ENCODE results near the gene GRB7. TPM values are rescaled to one million over a fixed set of nuclear protein-coding genes. Genes with fewer than 3 reads are reported as not detected.
A peak's percentile ranks its signal among the peaks of the same experiment; 100 is the strongest.

The GRB7 gene
- total and polyA plus RNA-seq, 10 of the 15 experiments (the other 5 are each of a cell fraction or from before 2014, with no cell fraction given): 0.05 to 0.34 (median 0.19) TPM; not detected in 4

DNA sequence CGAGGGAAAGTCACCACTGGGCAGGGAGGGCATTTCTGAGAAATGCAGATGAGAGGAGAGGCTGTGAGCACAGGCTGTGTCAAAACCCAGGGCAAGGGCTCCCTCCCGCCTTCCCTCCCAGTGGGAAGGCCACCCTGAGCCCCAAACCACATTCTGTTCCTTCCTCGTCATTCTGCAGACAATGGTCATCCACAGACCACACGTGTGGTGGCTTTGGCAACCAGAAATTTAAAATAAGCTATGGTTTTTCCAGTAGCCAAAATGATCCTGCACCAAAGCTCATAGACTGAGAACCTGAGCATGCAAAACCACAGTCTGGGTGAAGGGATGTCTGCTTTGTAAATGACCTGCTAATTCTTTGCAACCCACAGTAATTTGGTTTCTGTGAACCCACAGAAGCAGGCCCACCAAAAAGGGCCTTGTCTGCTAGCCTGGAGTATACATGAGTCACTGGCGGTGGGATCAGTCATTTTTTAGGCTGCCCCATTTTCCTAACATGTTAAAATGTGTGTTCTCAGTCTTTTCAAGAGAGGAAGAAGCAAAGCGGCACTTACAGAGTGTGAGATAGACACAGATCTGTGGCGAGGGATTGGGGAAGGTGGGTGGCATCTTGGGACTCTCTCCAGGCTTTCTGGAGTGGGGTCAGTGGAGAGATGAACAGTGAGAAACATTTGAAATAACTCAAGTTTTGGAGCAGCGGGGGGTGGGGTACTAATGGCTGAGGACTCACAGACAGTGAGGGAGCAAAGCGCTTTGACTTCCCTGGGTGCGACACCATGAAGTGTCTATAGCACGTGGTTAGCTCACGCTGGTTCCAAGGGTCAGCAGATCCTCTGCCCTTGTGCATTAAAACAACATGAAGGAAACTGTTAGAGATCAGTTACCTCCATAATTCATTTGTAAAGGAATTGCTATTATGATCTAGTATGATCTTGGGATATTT lies 20.5 kb downstream of the GRB7 start (continued):
- TF ChIP-seq, protein P1, sequence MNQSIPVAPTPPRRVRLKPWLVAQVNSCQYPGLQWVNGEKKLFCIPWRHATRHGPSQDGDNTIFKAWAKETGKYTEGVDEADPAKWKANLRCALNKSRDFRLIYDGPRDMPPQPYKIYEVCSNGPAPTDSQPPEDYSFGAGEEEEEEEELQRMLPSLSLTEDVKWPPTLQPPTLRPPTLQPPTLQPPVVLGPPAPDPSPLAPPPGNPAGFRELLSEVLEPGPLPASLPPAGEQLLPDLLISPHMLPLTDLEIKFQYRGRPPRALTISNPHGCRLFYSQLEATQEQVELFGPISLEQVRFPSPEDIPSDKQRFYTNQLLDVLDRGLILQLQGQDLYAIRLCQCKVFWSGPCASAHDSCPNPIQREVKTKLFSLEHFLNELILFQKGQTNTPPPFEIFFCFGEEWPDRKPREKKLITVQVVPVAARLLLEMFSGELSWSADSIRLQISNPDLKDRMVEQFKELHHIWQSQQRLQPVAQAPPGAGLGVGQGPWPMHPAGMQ (IDR thresholded peaks at IDR 0.05; ENCODE audit: borderline replicate concordance): no peak
- TF ChIP-seq IKZF1 (conservative IDR thresholded peaks at IDR 0.05) (peak; percentile 99), PAX5 (IDR thresholded peaks at IDR 0.05; ENCODE audit: borderline replicate concordance, low read depth, low read length) (peak; percentile 79; the same call in 1 of the 2 replicates), JUNB (IDR thresholded peaks at IDR 0.05) (peak; percentile 47), ZBED1 (IDR thresholded peaks at IDR 0.05; ENCODE audit: borderline replicate concordance) (peak; percentile 88; the same call in 1 of the 2 replicates), MEF2B (IDR thresholded peaks at IDR 0.05; ENCODE audit: partially characterized antibody, poor library complexity, severe bottlenecking) (peak; percentile 82), MTA3 (IDR thresholded peaks at IDR 0.05; ENCODE audit: borderline replicate concordance, low read length) (peak; percentile 94), TCF3 (IDR thresholded peaks at IDR 0.05; ENCODE audit: borderline replicate concordance, insufficient read depth, low read depth, low read length) (peak; percentile 9; the same call in 1 of the 2 replicates), EZH2 (IDR thresholded peaks at IDR 0.05; ENCODE audit: borderline replicate concordance, control insufficient read depth, low read depth, low read length) (no peak), SPI1 (IDR thresholded peaks at IDR 0.05; ENCODE audit: borderline replicate concordance, insufficient read depth, low read depth, low read length) (no peak), IKZF2 (IDR thresholded peaks at IDR 0.05) (peak; percentile 96 to 97), MYC (IDR thresholded peaks at IDR 0.05; ENCODE audit: insufficient read depth, insufficient read length, insufficient replicate concordance, low read length, severe bottlenecking) (no peak)
- TF ChIP-seq, protein P2, sequence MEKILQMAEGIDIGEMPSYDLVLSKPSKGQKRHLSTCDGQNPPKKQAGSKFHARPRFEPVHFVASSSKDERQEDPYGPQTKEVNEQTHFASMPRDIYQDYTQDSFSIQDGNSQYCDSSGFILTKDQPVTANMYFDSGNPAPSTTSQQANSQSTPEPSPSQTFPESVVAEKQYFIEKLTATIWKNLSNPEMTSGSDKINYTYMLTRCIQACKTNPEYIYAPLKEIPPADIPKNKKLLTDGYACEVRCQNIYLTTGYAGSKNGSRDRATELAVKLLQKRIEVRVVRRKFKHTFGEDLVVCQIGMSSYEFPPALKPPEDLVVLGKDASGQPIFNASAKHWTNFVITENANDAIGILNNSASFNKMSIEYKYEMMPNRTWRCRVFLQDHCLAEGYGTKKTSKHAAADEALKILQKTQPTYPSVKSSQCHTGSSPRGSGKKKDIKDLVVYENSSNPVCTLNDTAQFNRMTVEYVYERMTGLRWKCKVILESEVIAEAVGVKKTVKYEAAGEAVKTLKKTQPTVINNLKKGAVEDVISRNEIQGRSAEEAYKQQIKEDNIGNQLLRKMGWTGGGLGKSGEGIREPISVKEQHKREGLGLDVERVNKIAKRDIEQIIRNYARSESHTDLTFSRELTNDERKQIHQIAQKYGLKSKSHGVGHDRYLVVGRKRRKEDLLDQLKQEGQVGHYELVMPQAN (conservative IDR thresholded peaks at IDR 0.05): no peak
- TF ChIP-seq, protein P3, sequence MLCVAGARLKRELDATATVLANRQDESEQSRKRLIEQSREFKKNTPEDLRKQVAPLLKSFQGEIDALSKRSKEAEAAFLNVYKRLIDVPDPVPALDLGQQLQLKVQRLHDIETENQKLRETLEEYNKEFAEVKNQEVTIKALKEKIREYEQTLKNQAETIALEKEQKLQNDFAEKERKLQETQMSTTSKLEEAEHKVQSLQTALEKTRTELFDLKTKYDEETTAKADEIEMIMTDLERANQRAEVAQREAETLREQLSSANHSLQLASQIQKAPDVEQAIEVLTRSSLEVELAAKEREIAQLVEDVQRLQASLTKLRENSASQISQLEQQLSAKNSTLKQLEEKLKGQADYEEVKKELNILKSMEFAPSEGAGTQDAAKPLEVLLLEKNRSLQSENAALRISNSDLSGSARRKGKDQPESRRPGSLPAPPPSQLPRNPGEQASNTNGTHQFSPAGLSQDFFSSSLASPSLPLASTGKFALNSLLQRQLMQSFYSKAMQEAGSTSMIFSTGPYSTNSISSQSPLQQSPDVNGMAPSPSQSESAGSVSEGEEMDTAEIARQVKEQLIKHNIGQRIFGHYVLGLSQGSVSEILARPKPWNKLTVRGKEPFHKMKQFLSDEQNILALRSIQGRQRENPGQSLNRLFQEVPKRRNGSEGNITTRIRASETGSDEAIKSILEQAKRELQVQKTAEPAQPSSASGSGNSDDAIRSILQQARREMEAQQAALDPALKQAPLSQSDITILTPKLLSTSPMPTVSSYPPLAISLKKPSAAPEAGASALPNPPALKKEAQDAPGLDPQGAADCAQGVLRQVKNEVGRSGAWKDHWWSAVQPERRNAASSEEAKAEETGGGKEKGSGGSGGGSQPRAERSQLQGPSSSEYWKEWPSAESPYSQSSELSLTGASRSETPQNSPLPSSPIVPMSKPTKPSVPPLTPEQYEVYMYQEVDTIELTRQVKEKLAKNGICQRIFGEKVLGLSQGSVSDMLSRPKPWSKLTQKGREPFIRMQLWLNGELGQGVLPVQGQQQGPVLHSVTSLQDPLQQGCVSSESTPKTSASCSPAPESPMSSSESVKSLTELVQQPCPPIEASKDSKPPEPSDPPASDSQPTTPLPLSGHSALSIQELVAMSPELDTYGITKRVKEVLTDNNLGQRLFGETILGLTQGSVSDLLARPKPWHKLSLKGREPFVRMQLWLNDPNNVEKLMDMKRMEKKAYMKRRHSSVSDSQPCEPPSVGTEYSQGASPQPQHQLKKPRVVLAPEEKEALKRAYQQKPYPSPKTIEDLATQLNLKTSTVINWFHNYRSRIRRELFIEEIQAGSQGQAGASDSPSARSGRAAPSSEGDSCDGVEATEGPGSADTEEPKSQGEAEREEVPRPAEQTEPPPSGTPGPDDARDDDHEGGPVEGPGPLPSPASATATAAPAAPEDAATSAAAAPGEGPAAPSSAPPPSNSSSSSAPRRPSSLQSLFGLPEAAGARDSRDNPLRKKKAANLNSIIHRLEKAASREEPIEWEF (IDR thresholded peaks at IDR 0.05; ENCODE audit: insufficient replicate concordance, low read depth, low read length): peak; percentile 44
- TF ChIP-seq, protein P4, sequence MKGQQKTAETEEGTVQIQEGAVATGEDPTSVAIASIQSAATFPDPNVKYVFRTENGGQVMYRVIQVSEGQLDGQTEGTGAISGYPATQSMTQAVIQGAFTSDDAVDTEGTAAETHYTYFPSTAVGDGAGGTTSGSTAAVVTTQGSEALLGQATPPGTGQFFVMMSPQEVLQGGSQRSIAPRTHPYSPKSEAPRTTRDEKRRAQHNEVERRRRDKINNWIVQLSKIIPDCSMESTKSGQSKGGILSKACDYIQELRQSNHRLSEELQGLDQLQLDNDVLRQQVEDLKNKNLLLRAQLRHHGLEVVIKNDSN (IDR thresholded peaks at IDR 0.05; ENCODE audit: borderline replicate concordance, extremely low read length, insufficient read depth, low read depth, low read length): no peak
- TF ChIP-seq, protein P5, sequence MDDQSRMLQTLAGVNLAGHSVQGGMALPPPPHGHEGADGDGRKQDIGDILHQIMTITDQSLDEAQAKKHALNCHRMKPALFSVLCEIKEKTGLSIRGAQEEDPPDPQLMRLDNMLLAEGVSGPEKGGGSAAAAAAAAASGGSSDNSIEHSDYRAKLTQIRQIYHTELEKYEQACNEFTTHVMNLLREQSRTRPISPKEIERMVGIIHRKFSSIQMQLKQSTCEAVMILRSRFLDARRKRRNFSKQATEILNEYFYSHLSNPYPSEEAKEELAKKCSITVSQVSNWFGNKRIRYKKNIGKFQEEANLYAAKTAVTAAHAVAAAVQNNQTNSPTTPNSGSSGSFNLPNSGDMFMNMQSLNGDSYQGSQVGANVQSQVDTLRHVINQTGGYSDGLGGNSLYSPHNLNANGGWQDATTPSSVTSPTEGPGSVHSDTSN (IDR thresholded peaks at IDR 0.05; ENCODE audit: insufficient replicate concordance, low read depth, low read length): no peak
